Liver (tissue), 3 donors: ENCODE measurements around the gene DLEC1.

ENCODE experiments used
- EGR1 ChIP-seq, 2 donors: IDR thresholded peaks; 2 replicates each; pipeline ENCODE4 v1.6.1; 2016 to 2018; ENCODE audit warnings: antibody characterized with exemption in 2 of 2, low read depth in 2 of 2
- GABPA ChIP-seq, 2 donors: IDR thresholded peaks in 1 of 2; conservative IDR thresholded peaks in 1 of 2; 2 replicates each; pipeline ENCODE4 v1.6.1; 2016; ENCODE audit warnings: antibody characterized with exemption in 2 of 2, mild to moderate bottlenecking in 1 of 2, moderate library complexity in 1 of 2
- HNF4G ChIP-seq: IDR thresholded peaks from 2 replicates; pipeline ENCODE4 v1.6.1; 2016; ENCODE audit warnings: antibody characterized with exemption
- JUND ChIP-seq, 2 donors: IDR thresholded peaks; 2 replicates each; pipeline ENCODE4 v1.6.1; 2016; ENCODE audit warnings: antibody characterized with exemption in 2 of 2
- REST ChIP-seq: IDR thresholded peaks from 2 replicates; pipeline ENCODE4 v1.6.1; 2016; ENCODE audit warnings: antibody characterized with exemption, mild to moderate bottlenecking
- RXRA ChIP-seq, 2 donors: IDR thresholded peaks; 2 replicates each; pipeline ENCODE4 v1.6.1; 2017 to 2018; ENCODE audit warnings: antibody characterized with exemption in 2 of 2, mild to moderate bottlenecking in 1 of 2
- SP1 ChIP-seq: IDR thresholded peaks from 2 replicates; pipeline ENCODE4 v1.6.1; 2018; ENCODE audit warnings: antibody characterized with exemption, mild to moderate bottlenecking
- TAF1 ChIP-seq: conservative IDR thresholded peaks from 2 replicates; pipeline ENCODE4 v1.6.1; 2016; ENCODE audit warnings: antibody characterized with exemption, mild to moderate bottlenecking
- YY1 ChIP-seq: IDR thresholded peaks from 2 replicates; pipeline ENCODE4 v1.6.1; 2016; ENCODE audit warnings: antibody characterized with exemption, mild to moderate bottlenecking
- ZBTB33 ChIP-seq: IDR thresholded peaks from 2 replicates; pipeline ENCODE4 v1.6.1; 2016; ENCODE audit warnings: antibody characterized with exemption
- TF ChIP-seq, protein P1 (sequence below): fragments of 150-350 bp; IDR thresholded peaks from 2 replicates; pipeline ENCODE4 v1.5.1; 2017; ENCODE audit warnings: improper control_type of control experiment, low read depth, low read length; ENCODE audit not compliant: missing input control
- TF ChIP-seq, protein P2 (sequence below): IDR thresholded peaks from 2 replicates; pipeline ENCODE4 v1.6.1; 2016; ENCODE audit warnings: antibody characterized with exemption
- donor health status: healthy.
- donor health status: healthy.

GRCh38 chr3:38121451-38121831 lies 82.4 kb downstream of the DLEC1 start:
- TF ChIP-seq, protein P1, sequence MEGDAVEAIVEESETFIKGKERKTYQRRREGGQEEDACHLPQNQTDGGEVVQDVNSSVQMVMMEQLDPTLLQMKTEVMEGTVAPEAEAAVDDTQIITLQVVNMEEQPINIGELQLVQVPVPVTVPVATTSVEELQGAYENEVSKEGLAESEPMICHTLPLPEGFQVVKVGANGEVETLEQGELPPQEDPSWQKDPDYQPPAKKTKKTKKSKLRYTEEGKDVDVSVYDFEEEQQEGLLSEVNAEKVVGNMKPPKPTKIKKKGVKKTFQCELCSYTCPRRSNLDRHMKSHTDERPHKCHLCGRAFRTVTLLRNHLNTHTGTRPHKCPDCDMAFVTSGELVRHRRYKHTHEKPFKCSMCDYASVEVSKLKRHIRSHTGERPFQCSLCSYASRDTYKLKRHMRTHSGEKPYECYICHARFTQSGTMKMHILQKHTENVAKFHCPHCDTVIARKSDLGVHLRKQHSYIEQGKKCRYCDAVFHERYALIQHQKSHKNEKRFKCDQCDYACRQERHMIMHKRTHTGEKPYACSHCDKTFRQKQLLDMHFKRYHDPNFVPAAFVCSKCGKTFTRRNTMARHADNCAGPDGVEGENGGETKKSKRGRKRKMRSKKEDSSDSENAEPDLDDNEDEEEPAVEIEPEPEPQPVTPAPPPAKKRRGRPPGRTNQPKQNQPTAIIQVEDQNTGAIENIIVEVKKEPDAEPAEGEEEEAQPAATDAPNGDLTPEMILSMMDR = no peak
- TF ChIP-seq EGR1 (IDR thresholded peaks at IDR 0.05; ENCODE audit: low read depth in 2 of 2) (no peak), YY1 (no peak), JUND (IDR thresholded peaks at IDR 0.05) (no peak), RXRA (IDR thresholded peaks at IDR 0.05) (no peak), TAF1 (no peak), GABPA (IDR thresholded peaks at IDR 0.05 in 1 of 2, conservative IDR thresholded peaks at IDR 0.05 in 1 of 2) (no peak), HNF4G (no peak), ZBTB33 (no peak), REST (no peak), SP1 (no peak)
- TF ChIP-seq, protein P2, sequence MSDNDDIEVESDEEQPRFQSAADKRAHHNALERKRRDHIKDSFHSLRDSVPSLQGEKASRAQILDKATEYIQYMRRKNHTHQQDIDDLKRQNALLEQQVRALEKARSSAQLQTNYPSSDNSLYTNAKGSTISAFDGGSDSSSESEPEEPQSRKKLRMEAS = no peak
